HG02610 (cell line): ENCODE data around the gene SYNDIG1.

ENCODE experiments used
- ATAC-seq: cut with Tn5 transposase; IDR thresholded peaks from one replicate; pipeline ENCODE4 v1.9.1; 2021; ENCODE audit warnings: mild to moderate bottlenecking, moderate library complexity; ENCODE audit not compliant: unreplicated experiment

The SYNDIG1 gene

GRCh38 chr20:24582373-24583168 lies 113.1 kb downstream of the SYNDIG1 start:
- no peak for ATAC-seq

GRCh38 chr20:24583169-24583792 lies 113.9 kb downstream of the SYNDIG1 start:
- no peak for ATAC-seq

GRCh38 chr20:24584078-24584477 lies 114.6 kb downstream of the SYNDIG1 start:
- no peak for ATAC-seq

- ATAC-seq, result no peak
Observed at GRCh38 chr20:24584538-24585356, 115.3 kb downstream of the SYNDIG1 start.

- no peak for ATAC-seq
Observed at GRCh38 chr20:24585796-24586522, 116.5 kb downstream of the SYNDIG1 start.

- no peak for ATAC-seq
Observed at GRCh38 chr20:24586523-24586840, 117.1 kb downstream of the SYNDIG1 start.

- ATAC-seq, result no peak
Observed at GRCh38 chr20:24587384-24588046, 118.1 kb downstream of the SYNDIG1 start.

GRCh38 chr20:24588047-24588635 lies 118.7 kb downstream of the SYNDIG1 start:
- ATAC-seq, result no peak

GRCh38 chr20:24588725-24589340 lies 119.4 kb downstream of the SYNDIG1 start:
- ATAC-seq, result no peak

- ATAC-seq, result no peak
Observed at GRCh38 chr20:24589381-24589780, 120.0 kb downstream of the SYNDIG1 start.

GRCh38 chr20:24589815-24590177 lies 120.4 kb downstream of the SYNDIG1 start:
- no peak for ATAC-seq

GRCh38 chr20:24590178-24590982 lies 121.0 kb downstream of the SYNDIG1 start:
- ATAC-seq, result no peak

GRCh38 chr20:24597051-24597450 lies 127.6 kb downstream of the SYNDIG1 start:
- no peak for ATAC-seq

- ATAC-seq, result no peak
Observed at GRCh38 chr20:24598346-24598745, 128.9 kb downstream of the SYNDIG1 start.

GRCh38 chr20:24598996-24599395 lies 129.6 kb downstream of the SYNDIG1 start:
- ATAC-seq, result no peak

GRCh38 chr20:24600012-24600411 lies 130.6 kb downstream of the SYNDIG1 start:
- no peak for ATAC-seq

GRCh38 chr20:24603454-24603853 lies 134.0 kb downstream of the SYNDIG1 start:
- ATAC-seq, result no peak

- ATAC-seq, result no peak
Observed at GRCh38 chr20:24604966-24605665, 135.7 kb downstream of the SYNDIG1 start.
